Globus pallidus (tissue), 1 donor: ENCODE measurements around the gene SLC6A6.

ENCODE experiments used
- DNase-seq: peaks from one replicate; pipeline ENCODE4 v3.0.0-alpha.2; 2015; ENCODE audit warnings: low spot score

The SLC6A6 gene

GRCh38 chr3:14470461-14470860 is 68.1 kb downstream of the SLC6A6 start:
- DNase-seq: no peak

- DNase-seq: no peak
Measured at GRCh38 chr3:14471016-14471415, 68.6 kb downstream of the SLC6A6 start.

- no peak for DNase-seq
Measured at GRCh38 chr3:14471690-14472089, 69.3 kb downstream of the SLC6A6 start.

GRCh38 chr3:14472471-14473351 is 70.3 kb downstream of the SLC6A6 start:
- no peak for DNase-seq

- no peak for DNase-seq
Measured at GRCh38 chr3:14473411-14473891, 71.0 kb downstream of the SLC6A6 start.

GRCh38 chr3:14474363-14475081 is 72.1 kb downstream of the SLC6A6 start:
- no peak for DNase-seq

GRCh38 chr3:14475621-14476020 is 73.2 kb downstream of the SLC6A6 start:
- no peak for DNase-seq

- no peak for DNase-seq
Measured at GRCh38 chr3:14476583-14477265, 74.3 kb downstream of the SLC6A6 start.

GRCh38 chr3:14477311-14477935 is 75.0 kb downstream of the SLC6A6 start:
- no peak for DNase-seq

- no peak for DNase-seq
Measured at GRCh38 chr3:14478956-14479550, 76.6 kb downstream of the SLC6A6 start.

- no peak for DNase-seq
Measured at GRCh38 chr3:14479591-14479990, 77.2 kb downstream of the SLC6A6 start.

- no peak for DNase-seq
Measured at GRCh38 chr3:14480207-14481017, 78.0 kb downstream of the SLC6A6 start.

- no peak for DNase-seq
Measured at GRCh38 chr3:14481018-14481645, 78.7 kb downstream of the SLC6A6 start.

- DNase-seq: no peak
Measured at GRCh38 chr3:14481646-14482036, 79.2 kb downstream of the SLC6A6 start.

GRCh38 chr3:14482271-14482721 is 79.9 kb downstream of the SLC6A6 start:
- no peak for DNase-seq

GRCh38 chr3:14483286-14483685 is 80.9 kb downstream of the SLC6A6 start:
- no peak for DNase-seq

GRCh38 chr3:14484741-14485140 is 82.3 kb downstream of the SLC6A6 start:
- DNase-seq: no peak

GRCh38 chr3:14485981-14486380 is 83.6 kb downstream of the SLC6A6 start:
- DNase-seq: no peak

GRCh38 chr3:14486460-14486859 is 84.1 kb downstream of the SLC6A6 start:
- DNase-seq: no peak

- DNase-seq: no peak
Measured at GRCh38 chr3:14487086-14487485, 84.7 kb downstream of the SLC6A6 start.
